ENCODE results near the gene SRRM2.

Gene SRRM2

DNA sequence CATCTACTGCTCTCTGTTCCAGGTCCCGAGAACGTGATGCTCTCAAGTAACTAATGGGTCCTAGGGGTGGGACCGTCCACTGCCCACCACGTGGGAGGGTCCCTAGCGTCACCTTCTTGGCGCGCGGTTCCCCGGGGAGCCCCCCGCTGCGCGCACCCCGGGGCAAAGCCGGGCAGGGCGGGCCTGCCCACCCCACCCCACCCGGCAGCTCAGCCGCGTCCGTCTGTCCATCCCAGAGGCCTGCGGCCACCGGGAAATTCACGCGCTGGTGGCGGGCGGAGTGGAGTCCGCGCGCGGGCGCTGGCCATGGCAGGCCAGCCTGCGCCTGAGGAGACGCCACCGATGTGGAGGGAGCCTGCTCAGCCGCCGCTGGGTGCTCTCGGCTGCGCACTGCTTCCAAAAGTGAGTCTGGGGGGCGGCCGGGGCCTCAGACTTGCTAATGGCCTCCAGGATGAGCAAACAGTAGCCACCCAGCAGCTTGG is 46.3 kb downstream of the SRRM2 start:
- no peak for DNase-seq (ENCODE audit: low spot score)

DNA sequence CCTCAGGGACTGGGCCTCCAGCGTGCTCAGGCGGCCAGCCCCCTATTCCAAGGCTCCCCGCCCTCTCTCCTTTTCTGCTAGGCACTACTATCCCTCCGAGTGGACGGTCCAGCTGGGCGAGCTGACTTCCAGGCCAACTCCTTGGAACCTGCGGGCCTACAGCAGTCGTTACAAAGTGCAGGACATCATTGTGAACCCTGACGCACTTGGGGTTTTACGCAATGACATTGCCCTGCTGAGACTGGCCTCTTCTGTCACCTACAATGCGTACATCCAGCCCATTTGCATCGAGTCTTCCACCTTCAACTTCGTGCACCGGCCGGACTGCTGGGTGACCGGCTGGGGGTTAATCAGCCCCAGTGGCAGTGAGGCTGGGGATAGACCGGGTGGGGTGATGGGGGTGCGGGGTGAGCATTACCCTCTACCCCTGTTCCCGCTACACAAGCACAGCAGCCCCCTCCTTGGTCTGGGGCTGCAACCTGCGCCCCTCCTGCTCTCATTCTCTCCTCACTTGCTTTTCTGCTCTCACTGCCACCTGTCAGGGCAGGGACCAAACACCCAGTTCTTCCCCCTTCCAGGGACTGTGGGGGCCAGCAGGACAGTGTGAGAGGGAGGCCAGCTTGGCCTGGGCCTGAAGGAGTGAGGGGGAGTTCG is 46.9 kb downstream of the SRRM2 start:
- no peak for DNase-seq (ENCODE audit: low spot score)

DNA sequence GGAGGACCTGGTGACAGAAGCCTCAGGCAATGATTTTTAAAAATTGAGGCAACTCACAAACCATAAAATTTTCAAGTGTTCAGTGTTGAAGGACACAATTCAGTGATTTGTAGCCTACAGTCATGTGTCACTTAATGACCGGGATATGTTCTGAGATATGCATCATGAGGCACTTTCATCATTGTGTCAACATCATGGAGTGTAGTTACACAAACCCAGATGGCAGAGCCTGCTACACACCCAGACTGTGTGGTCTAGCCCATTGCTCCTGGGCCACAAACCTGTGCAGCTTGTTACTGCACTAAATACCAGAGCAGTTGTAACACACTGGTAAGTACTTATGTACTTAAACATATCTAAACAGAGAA is 47.4 kb downstream of the SRRM2 start:
- DNase-seq (ENCODE audit: low spot score): no peak

DNA sequence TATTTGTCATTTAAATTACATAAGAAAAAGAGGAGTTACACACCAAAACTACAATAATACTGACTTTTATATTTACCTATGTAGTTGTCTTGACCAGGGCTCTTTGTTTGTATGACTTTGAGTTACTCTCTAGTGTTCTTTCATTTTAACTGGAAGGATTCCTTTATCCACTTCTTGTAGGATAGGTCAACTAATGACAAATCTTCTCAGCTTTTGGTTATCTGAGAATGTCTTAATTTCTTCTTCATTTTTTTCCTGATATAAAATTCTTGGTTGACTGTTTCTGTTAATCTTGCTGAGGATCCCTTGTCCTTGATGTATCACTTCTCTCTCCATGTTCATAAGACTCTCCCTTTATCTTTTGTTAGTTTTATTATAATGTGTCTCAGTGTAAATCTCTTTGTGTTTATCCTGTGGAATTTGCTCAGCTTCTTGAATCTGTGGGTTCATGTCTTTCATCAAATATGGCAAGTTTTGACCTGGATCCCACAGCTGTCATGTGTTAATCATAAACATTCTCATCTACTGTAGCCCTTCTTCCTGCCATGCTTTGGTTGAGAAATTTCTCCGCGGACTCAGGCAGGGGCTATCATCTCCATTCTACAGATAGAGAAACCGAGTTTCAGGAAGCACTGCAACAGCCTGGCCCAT is 51.2 kb downstream of the SRRM2 start:
- DNase-seq (ENCODE audit: low spot score): no peak

DNA sequence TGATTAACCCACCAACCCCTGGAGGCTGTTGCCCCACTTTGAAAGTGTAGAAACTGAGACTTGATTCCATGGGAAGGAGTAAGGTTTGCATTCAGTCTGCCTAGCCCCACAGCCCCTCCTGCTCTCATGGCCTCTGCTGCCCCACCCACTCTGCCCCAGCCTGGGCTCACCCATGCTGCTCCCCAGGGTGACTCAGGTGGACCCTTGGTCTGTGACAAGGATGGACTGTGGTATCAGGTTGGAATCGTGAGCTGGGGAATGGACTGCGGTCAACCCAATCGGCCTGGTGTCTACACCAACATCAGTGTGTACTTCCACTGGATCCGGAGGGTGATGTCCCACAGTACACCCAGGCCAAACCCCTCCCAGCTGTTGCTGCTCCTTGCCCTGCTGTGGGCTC is 52.3 kb downstream of the SRRM2 start:
- DNase-seq (ENCODE audit: low spot score): no peak

DNA sequence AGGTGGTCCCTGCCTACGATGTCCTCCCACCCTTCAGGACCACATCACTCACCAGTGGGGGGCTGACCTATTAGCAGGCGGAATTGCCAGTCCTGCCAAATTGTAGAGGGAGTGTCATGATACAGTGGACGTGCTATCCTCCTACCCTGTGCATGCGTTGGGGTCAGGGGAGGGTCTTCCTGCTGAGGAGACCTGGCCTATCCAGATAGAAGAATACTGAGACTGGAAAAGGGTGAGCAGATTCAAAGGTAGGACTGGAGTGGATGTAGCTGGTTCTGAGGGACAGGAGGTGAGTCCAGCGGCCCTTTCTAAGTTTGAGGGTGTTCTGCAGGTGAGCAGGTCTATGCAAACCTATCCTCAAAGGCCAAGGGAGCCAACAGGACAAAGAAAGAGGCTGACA is 53.8 kb downstream of the SRRM2 start:
- DNase-seq (ENCODE audit: low spot score): no peak

DNA sequence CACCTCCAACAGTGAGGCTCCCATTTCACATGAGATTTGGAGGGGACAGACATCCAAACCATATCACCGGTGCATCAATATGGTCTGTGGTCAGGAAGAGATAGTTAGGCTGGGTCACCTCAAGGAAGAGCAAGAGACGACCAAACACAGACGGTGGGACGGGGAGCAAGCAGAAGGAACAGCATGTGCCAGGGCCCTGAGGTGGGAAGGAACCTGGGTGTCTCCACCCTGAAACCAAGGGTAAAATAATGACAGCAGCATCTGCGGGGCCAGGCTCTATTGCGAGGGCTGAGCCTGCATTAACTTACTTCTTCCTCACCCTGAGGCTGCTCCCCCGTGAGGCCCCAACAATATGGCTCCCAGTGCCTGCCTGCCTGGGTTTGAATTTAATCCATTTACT is 55.7 kb downstream of the SRRM2 start:
- DNase-seq (ENCODE audit: low spot score): no peak

DNA sequence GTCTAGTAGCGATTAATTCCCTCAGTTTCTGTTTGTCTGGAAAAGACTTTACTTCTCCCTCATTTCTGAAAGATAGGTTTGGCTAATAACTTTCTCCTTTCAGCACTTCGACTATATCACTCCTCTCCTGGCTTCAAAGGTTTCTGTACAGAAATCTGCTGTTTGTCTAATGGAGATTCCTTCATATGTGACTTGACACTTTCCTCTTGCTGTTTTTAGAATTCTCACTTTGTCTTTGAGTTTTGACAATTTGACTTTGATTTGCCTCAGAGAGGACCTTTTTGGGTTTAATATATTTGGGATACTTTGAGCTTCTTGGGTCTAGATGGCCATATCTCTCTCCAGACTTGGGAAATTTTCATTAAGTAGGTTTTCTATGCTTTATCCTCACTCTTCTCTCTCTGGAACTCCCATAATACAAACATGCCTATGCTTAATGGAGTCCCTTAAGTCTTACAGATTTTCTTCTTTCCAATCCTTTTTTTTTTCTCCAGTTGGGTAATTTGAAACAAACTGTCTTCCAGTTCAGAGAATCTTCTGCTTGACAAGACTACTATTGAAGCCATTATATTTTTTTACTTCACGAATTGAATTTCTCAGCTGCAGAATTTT is 56.8 kb downstream of the SRRM2 start:
- DNase-seq (ENCODE audit: low spot score): no peak

DNA sequence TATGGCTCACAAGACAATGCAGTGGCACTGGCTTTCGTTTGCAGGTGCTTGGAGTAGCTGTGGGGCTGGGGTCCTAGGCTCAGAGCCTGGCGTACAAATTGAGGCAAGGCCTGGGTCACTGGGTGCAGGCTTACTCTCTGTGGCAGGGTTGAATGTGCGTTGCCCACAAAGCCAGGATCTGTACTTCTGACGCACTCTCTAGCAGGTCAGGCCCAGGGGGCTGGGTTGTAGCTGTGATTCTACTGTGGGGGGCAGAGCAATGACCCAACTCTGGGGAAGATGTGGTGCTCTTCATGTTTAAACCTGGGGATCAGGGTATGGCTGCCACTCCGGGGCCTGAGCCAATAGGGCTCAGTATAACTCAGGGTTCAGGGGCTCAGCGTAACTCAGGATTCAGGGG is 58.2 kb downstream of the SRRM2 start:
- no peak for DNase-seq (ENCODE audit: low spot score)

DNA sequence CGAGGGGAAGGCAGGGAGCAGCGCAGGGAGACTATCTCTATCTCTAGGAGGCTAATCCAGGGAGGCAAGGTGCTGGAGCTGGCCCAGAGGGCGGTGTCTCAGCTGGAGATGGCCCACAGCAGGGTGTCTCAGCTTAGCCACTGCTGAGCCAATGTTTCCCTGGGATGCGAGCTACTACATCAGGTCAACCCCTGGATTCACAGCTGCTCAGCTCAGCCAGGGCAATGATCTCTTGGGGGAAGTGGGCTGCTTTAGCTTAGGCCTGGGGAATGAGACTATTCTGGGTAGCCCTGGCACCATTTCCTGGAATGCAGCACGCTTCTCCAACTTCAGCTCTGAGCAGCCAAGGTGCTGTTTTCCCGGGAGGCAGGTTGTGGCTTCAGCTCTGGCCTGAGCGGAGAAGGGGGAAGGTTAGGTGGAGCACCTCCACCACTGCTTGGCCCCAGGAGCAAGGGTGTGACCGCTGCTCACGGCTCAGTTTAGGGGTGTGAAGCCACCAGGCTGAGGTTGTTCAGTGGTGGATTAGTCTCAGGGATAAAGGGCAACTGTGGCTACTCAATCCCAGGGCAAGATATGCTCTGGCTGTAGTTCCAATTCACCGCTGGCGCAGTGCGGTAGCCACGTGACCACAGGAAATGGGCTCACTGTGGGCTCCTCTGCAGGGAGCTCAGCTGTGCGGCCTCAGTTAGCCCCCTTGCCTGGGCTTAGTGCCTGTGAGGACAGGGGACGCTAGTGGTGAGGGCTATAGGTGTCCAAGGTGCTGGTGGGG is 59.4 kb downstream of the SRRM2 start:
- DNase-seq (ENCODE audit: low spot score): no peak

DNA sequence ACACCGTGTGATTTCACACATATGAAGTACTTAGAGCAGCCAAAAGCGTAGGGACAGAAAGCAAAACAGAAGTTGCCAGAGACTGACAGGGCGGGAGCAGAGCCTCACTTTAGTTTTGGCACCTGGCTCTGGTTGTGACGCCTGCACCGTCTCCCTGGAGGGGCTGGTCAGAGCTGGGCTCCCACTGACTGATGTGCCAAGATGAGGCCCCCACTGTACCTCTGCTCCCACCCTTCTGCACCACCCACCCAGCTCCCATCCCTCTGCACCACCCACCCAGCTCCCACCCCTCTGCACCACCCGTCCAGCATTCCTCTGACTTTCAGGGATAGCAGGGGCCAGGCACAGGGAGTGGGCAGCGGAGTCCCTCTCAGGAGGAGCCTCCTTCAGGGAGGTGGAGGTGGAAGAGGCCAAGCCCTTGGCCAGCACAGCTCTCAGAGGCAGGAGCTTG is 61.4 kb downstream of the SRRM2 start:
- DNase-seq (ENCODE audit: low spot score): no peak

DNA sequence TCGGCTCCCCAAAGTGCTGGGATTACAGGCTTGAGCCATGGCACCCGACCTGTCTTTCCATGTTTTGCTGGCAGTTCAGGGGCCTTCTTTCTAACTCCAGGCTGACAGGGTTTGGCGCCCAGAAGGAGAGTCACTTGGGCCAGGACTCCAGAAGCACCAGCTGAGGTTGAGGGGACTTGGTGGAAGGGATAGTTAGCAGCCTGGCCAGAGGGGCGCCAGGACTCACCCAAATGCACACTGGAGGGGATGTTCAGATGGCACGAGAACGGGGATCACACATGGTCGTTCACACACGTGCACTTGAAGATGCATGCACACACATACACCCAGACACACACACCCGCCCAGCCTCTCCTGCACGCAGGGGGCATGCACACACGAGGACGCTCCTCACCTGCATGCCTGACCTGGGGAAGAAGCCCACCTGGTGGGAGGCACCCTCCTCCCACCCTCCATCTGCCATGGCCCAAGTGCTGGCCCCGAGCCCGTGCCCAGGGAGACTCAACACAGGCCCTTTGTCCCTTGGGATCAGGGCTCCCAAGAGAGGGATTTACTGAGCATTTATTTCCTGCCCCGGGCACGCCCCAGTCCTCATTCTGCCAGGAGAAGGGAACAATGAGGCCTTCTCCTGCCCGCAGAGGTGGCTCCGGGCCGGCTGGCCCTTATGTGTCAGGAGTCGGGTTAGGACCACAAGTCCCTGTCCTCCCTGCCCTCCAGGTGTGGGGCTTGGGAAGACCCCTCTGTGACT is 62.3 kb downstream of the SRRM2 start:
- no peak for DNase-seq (ENCODE audit: low spot score)

DNA sequence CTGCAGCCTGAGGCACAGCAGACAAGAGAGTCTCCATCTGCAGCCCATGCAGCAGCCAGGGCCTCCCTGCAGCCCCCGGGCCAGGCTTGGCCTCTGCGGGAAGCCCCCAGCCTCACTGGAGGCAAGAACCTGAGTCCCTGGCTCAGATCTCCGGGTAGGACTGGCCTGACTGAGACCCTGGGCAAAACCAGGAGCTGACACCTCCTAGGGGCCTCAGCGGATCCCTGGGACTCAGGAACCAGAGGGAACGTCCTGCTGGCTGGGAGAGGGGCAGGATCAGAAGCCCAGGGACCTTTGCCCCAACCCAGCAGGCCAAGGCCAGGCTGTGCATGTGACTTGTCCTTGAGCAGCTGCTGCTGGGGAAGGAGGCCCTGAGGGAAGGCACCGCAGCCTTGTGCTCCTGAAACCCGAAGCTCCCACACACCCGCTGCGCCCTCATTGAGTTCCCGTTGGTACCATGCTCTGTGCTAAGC is 62.9 kb downstream of the SRRM2 start:
- DNase-seq (ENCODE audit: low spot score): no peak

DNA sequence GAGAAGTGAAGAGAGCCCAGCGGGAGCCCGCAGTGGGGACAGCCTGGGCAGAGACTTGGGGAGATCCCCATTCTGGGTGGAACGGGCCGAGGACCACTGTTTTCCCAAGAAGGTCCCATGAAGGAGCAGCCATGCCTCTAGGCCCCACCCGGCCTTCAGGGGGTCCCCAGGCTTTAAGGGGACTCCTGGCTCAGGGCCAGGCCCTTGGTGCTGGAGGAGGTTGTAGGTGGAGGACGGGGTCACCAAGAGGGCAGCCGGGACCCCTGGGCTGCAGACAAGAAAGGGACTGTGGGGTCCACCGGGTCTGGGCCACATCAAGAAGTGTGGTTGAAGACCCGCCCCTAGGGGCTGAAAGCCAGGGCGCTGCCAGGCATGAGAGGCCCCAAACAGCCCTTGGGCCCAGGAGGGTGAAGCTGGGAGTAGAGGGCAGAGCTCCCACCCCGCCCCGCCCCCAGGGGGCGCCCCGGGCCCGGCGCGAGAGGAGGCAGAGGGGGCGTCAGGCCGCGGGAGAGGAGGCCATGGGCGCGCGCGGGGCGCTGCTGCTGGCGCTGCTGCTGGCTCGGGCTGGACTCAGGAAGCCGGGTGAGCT is 64.4 kb downstream of the SRRM2 start, which contains the start of gene PRSS21:
TSS of gene PRSS21 (plus strand) at position 487 of the 589 bp plus-strand sequence. CDS start at position 519, 32 bp downstream.
- DNase-seq (ENCODE audit: low spot score): no peak

DNA sequence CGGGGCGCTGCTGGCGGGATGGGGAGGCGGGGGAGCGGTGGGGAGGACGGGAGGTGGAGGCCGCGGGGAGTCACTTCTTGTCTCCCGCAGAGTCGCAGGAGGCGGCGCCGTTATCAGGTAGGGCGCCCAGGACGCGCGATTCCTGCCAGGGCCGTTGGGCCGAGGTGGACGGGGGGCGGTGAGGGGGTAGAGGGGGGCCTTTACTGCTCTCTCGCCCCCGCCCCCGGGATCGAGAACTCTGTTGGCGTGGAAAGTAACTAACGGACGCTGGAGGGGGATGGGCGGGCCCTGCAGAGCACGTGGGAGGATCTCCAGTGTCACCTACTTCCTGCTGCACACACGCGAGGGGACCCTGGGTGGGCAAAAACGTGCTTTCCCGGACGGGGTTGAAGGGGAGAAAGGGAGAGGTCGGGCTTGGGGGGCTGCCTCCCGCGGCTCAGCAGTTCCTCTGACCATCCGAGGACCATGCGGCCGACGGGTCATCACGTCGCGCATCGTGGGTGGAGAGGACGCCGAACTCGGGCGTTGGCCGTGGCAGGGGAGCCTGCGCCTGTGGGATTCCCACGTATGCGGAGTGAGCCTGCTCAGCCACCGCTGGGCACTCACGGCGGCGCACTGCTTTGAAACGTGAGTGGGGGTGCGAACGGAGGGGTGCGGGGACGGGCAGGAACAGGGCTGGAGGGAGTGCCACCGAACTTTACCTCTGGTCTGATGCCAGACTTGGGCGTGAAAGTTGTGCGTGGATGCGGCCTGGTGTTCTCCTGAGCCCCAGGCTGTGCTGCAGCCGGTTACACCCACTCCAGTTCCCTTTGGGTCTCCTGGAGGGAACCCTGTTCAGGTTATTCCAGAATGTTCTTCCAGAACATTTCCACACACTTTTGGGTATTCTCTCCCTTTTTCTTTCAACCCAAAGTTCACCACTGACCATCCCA is 65.2 kb downstream of the SRRM2 start:
- no peak for DNase-seq (ENCODE audit: low spot score)

DNA sequence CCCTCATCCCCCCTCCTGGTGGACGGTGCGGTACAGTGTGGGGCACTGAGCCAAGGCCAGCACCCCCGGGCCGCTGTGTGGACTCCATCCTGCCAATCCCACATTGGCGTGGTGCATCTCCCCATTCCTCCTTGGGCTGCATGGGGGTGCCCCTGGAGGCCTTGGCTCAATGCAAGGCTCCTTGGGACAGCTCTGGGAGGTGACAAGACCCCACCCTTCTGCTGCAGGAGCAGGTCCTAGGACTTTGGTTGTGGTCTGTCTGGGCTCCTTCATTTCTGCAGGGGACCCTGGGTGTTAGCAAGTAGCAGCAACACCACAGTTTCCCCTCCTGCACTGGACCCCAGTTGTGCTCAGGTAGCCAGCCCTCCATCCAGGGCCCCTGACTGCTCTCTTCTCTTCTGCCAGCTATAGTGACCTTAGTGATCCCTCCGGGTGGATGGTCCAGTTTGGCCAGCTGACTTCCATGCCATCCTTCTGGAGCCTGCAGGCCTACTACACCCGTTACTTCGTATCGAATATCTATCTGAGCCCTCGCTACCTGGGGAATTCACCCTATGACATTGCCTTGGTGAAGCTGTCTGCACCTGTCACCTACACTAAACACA is 65.9 kb downstream of the SRRM2 start:
- no peak for DNase-seq (ENCODE audit: low spot score)

DNA sequence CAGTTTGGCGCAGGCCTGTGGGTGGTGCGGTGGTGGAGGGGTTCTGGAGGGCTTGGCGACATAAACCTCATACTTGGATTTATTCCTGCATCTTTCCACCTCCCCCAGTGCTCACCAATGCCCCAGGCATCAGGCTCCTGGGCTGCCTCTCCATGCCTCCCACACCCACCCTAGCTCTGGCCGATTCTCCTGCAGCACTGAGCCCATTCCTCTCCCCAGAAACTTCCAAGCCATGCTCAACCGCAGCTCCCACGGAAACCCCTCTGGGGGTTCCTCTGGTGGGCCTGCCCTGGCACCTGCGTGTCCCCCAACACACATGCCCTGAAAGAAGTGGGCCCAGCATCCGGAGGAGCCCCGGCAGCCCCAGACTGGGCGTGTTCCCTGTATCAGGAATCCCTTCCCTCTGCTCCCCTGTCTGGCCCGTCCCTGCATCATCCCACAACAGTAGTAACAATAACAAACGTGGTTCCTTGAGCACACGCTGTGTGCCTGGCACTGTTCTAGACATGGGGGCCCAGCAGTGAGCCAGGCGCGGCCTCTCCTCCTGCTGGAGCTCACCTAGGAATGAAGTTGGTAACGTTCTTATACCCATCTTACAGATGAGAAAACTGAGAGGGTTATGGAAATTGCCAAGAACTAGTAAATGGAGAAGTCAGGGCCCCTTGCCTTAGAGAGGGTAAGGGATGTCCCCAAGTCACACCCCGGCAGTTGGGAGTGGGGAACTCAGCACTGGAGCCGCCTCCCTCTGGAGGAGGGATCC is 66.9 kb downstream of the SRRM2 start:
- DNase-seq (ENCODE audit: low spot score): no peak

DNA sequence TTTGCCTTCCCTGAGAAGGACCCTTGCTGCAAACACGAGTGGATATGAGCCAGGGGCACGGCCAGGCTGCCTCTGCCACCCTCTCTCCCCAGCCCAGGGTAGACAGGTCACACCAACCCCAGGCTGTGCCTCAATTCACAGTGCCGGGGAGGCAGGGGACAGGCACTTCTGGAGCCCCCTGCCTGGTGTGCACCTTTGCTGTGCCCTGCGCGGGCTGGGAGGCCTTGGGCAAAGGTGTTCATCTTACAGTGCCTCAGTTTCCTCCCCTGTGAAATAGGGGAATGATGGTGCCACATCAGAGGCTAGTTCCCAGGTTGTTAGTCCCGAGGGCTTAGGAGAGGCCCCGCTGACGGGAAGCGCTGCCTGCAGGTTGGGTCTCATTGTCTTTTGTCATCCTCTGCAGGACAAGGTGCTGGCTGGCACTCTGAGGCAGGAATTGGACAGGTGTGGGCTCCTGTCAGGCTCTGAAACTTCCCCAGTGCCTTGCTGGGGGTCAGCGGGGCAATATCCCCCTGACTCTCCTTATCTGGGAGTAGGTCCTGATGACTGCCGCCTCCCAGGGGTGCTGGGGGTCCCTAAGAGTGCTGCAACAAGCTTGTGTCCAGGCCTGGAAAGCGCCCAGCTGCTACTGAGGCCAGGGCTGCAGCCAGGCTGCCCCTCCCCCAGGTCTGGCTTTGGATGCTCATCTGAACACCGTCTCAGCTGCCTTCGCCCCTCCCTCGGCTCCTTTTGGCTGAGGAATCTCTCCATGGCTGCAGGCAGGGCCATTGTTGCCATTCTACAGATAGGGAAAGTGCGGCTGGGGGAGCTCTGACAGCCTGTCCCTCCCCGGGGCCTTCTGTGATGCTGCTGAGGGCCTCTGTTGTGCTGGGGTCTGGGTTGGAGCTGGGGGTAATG is 67.7 kb downstream of the SRRM2 start:
- DNase-seq (ENCODE audit: low spot score): no peak

All from LoVo (cell line).